ENCODE data around the gene COA1.

COA1 gene

GRCh38 chr7:43747328-43748105 lies 18.2 kb upstream of the COA1 start:
- no peaks in the 10 kb centered on the region for H3K9me2 ChIP-seq (replicated peaks; ENCODE audit: control insufficient read depth, low read length)
- no peak overlapping the region for H3K4me3 ChIP-seq (ENCODE audit: low read length)
- H3K27ac ChIP-seq (ENCODE audit: low read depth, low read length): no peak overlapping the region
- no peaks in the 10 kb centered on the region for H3F3A ChIP-seq (ENCODE audit: control insufficient read depth, insufficient read depth)
- H4K20me1 ChIP-seq (ENCODE audit: control insufficient read depth, insufficient read depth, low read depth, low read length): no peaks in the 10 kb centered on the region
- H3K4me1 ChIP-seq (ENCODE audit: control insufficient read depth, low read length): no peaks in the 10 kb centered on the region
- peaks cover 10% of the 10 kb centered on the region; the same call in 1 of the 2 replicates for H3K27me3 ChIP-seq (ENCODE audit: control insufficient read depth, low read length)
- H3K79me2 ChIP-seq (ENCODE audit: control insufficient read depth, low read length): no peaks in the 10 kb centered on the region
- TF ChIP-seq EZH2phosphoT487 (IDR thresholded peaks at IDR 0.05; ENCODE audit: borderline replicate concordance, low read length) (no peak), CTCF (IDR thresholded peaks at IDR 0.05; ENCODE audit: low read depth, low read length, poor library complexity, severe bottlenecking) (no peak)
- H3K36me3 ChIP-seq (ENCODE audit: control insufficient read depth, low read length): no peaks in the 10 kb centered on the region
- H3K9me3 ChIP-seq (ENCODE audit: control insufficient read depth, insufficient read depth, low read length): no peaks in the 10 kb centered on the region
- H3K4me2 ChIP-seq (ENCODE audit: low read length): no peak overlapping the region

- H3K36me3 ChIP-seq (ENCODE audit: control insufficient read depth, low read length): no peaks in the 10 kb centered on the region
- no peak overlapping the region for H3K27ac ChIP-seq (ENCODE audit: low read depth, low read length)
- no peak overlapping the region for H3K4me3 ChIP-seq (ENCODE audit: low read length)
- no peaks in the 10 kb centered on the region for H3K9me3 ChIP-seq (ENCODE audit: control insufficient read depth, insufficient read depth, low read length)
- H3F3A ChIP-seq (ENCODE audit: control insufficient read depth, insufficient read depth): no peaks in the 10 kb centered on the region
- H3K27me3 ChIP-seq (ENCODE audit: control insufficient read depth, low read length): peaks cover 3% of the 10 kb centered on the region; the same call in 1 of the 2 replicates
- H3K4me2 ChIP-seq (ENCODE audit: low read length): no peak overlapping the region
- no peaks in the 10 kb centered on the region for H4K20me1 ChIP-seq (ENCODE audit: control insufficient read depth, insufficient read depth, low read depth, low read length)
- no peaks in the 10 kb centered on the region for H3K4me1 ChIP-seq (ENCODE audit: control insufficient read depth, low read length)
- TF ChIP-seq EZH2phosphoT487 (IDR thresholded peaks at IDR 0.05; ENCODE audit: borderline replicate concordance, low read length) (no peak), CTCF (IDR thresholded peaks at IDR 0.05; ENCODE audit: low read depth, low read length, poor library complexity, severe bottlenecking) (no peak)
- no peaks in the 10 kb centered on the region for H3K9me2 ChIP-seq (replicated peaks; ENCODE audit: control insufficient read depth, low read length)
- no peaks in the 10 kb centered on the region for H3K79me2 ChIP-seq (ENCODE audit: control insufficient read depth, low read length)
Measured at GRCh38 chr7:43742692-43743091, 13.4 kb upstream of the COA1 start.

- Histone ChIP-seq H3K4me3 (ENCODE audit: low read length) (no peak overlapping the region), H3K9me2 (replicated peaks; ENCODE audit: control insufficient read depth, low read length) (no peaks in the 10 kb centered on the region), H3K9me3 (ENCODE audit: control insufficient read depth, insufficient read depth, low read length) (no peaks in the 10 kb centered on the region), H3K27ac (ENCODE audit: low read depth, low read length) (no peak overlapping the region), H3K36me3 (ENCODE audit: control insufficient read depth, low read length) (no peaks in the 10 kb centered on the region), H3F3A (ENCODE audit: control insufficient read depth, insufficient read depth) (no peaks in the 10 kb centered on the region), H3K27me3 (ENCODE audit: control insufficient read depth, low read length) (no peaks in the 10 kb centered on the region), H3K4me2 (ENCODE audit: low read length) (no peak overlapping the region), H4K20me1 (ENCODE audit: control insufficient read depth, insufficient read depth, low read depth, low read length) (no peaks in the 10 kb centered on the region), H3K4me1 (ENCODE audit: control insufficient read depth, low read length) (no peaks in the 10 kb centered on the region), H3K79me2 (ENCODE audit: control insufficient read depth, low read length) (no peaks in the 10 kb centered on the region)
- no peak for TF ChIP-seq EZH2phosphoT487 (IDR thresholded peaks at IDR 0.05; ENCODE audit: borderline replicate concordance, low read length)
- no peak for TF ChIP-seq CTCF (IDR thresholded peaks at IDR 0.05; ENCODE audit: low read depth, low read length, poor library complexity, severe bottlenecking)
Measured at GRCh38 chr7:43737467-43738127, 8.3 kb upstream of the COA1 start.
